GM08714 (cell line): ENCODE data around the gene GLUL.
"Not testable (repeated sequence)": the region's sequence is repeated elsewhere in the genome, so short reads cannot be mapped to it uniquely, and the experiment has no call there.

ENCODE experiments used
- H3K4me3 ChIP-seq: fragments of 200-500 bp; sonication (Bioruptor generic); 2 replicates; pipeline ENCODE4 v1.5.1; 2014; ENCODE audit warnings: mild to moderate bottlenecking, low read length, inconsistent platforms
- ZNF274 ChIP-seq: IDR thresholded peaks from 2 replicates; pipeline ENCODE4 v1.6.1; 2012; ENCODE audit warnings: mild to moderate bottlenecking, low read depth, low read length

The GLUL gene

DNA sequence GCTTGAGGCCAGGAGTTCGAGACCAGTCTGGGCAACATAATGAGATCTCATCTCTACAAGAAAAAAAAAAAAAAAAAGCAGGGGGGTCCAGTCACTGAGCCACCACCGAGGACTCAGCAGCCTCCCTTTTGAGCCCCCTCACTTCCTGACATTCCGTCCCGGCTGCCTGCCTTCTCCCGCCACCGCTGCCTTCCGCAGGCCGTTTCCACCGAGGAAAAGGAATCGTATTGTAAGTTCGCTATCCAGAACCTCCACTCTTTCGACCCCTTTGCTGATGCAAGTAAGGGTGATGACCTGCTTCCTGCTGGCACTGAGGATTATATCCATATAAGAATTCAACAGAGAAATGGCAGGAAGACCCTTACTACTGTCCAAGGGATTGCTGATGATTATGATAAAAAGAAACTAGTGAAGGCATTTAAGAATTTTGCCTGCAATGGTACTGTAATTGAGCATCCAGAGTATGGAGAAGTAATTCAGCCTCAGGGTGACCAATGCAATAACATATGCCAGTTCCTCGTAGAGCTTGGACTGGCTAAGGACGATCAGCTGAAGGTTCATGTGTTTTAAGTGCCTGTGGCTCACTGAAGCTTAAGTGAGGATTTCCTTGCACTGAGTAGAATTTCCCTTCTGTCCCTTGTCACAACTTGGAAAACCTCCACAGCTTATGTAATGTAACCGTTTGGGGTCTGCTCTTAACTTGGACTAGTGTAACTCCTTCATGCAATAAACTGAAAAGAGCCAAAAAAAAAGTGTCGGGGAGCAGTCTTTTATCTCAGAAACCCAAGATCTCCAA lies 55.6 kb downstream of the GLUL start:
- no peak for TF ChIP-seq ZNF274
- H3K4me3 ChIP-seq: no peak overlapping the region

DNA sequence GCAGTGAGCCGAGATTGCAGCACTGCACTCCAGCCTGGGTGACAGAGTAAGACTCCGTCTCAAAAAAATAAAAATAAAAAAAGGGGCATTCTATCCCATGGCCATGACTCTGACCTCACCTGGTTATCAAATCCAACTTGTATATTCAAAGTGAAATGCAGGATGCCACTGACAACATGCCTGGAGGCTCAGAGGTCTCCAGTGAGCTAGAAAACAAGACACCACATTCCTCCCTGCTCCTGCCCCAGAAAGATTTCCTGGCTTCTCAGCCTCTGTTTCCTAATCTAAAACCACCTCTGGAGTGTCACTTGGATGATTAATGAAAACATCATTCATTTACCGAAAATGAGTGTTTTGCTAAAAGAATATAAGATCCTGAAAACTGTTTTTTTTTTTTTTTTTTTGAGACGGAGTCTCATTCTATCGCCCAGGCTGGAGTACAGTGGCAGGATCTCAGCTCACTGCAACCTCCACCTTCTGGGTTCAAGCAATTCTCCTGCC lies 58.5 kb downstream of the GLUL start:
- not testable (repeated sequence) for H3K4me3 ChIP-seq

GRCh38 chr1:182332261-182333060 lies 59.1 kb downstream of the GLUL start:
- no peak for TF ChIP-seq ZNF274
- H3K4me3 ChIP-seq: no peak overlapping the region
